HepG2 (cell line): ENCODE data around the gene NBPF1. TPM values are rescaled to one million over a fixed set of nuclear protein-coding genes. Genes with fewer than 3 reads are reported as not detected.
A peak's percentile ranks its signal among the peaks of the same experiment; 100 is the strongest.

Experiments used
- BORCS8-MEF2B ChIP-seq: sonication (generic); formaldehyde crosslinking; IDR thresholded peaks from 2 replicates; pipeline ENCODE4 v1.8.0; 2022; ENCODE audit warnings: mild to moderate bottlenecking, missing genetic modification reagents
- CBX5 ChIP-seq: sonication (generic); formaldehyde crosslinking; IDR thresholded peaks from 2 replicates; pipeline ENCODE4 v1.4.0; 2020; ENCODE audit warnings: missing genetic modification reagents, borderline replicate concordance
- DBP ChIP-seq: sonication (generic); formaldehyde crosslinking; IDR thresholded peaks from 2 replicates; pipeline ENCODE4 v1.4.0; 2020; ENCODE audit warnings: missing genetic modification reagents; ENCODE audit errors: not compliant biosample characterization
- ELF3 ChIP-seq: IDR thresholded peaks from 2 replicates; pipeline ENCODE4 v1.6.1; 2016; ENCODE audit warnings: missing genetic modification reagents, missing compliant biosample characterization
- ETV5 ChIP-seq: IDR thresholded peaks from 2 replicates; pipeline ENCODE4 v1.6.1; 2018; ENCODE audit warnings: missing biosample characterization, missing genetic modification reagents, inconsistent platforms, borderline replicate concordance
- KLF16 ChIP-seq, 2 experiments: sonication (generic) in 1 of 2; formaldehyde crosslinking in 1 of 2; IDR thresholded peaks; 2 replicates each; pipeline versions ENCODE4 v1.6.1 to v1.8.0; 2016 to 2023; ENCODE audit warnings: missing genetic modification reagents in 2 of 2, missing compliant biosample characterization in 1 of 2
- MTF2 ChIP-seq: sonication (generic); formaldehyde crosslinking; IDR thresholded peaks from 2 replicates; pipeline ENCODE4 v1.5.0; 2020; ENCODE audit warnings: missing genetic modification reagents, borderline replicate concordance
- NFE2L2 ChIP-seq: fragments of 150-350 bp; IDR thresholded peaks from 2 replicates; pipeline ENCODE4 v1.6.1; 2014; ENCODE audit warnings: low read length
- PATZ1 ChIP-seq: sonication (generic); formaldehyde crosslinking; IDR thresholded peaks from 2 replicates; pipeline ENCODE4 v1.4.0; 2020; ENCODE audit warnings: missing genetic modification reagents
- SALL1 ChIP-seq: sonication (generic); formaldehyde crosslinking; IDR thresholded peaks from 2 replicates; pipeline ENCODE4 v1.8.0; 2022; ENCODE audit warnings: mild to moderate bottlenecking, missing genetic modification reagents
- SIX4 ChIP-seq: sonication (generic); formaldehyde crosslinking; IDR thresholded peaks from 2 replicates; pipeline ENCODE4 v1.4.0; 2020; ENCODE audit warnings: missing genetic modification reagents
- TBX3 ChIP-seq: fragments of 450-650 bp; IDR thresholded peaks from 2 replicates; pipeline ENCODE4 v1.6.1; 2017; ENCODE audit warnings: antibody characterized with exemption, mild to moderate bottlenecking, inconsistent platforms, borderline replicate concordance
- TERF1 ChIP-seq: sonication (generic); formaldehyde crosslinking; IDR thresholded peaks from 2 replicates; pipeline ENCODE4 v1.8.0; 2022; ENCODE audit warnings: mild to moderate bottlenecking, missing genetic modification reagents, moderate library complexity
- TFDP2 ChIP-seq: sonication (generic); formaldehyde crosslinking; IDR thresholded peaks from 2 replicates; pipeline ENCODE4 v1.4.0; 2020; ENCODE audit warnings: missing genetic modification reagents
- ZBTB3 ChIP-seq: sonication (generic); formaldehyde crosslinking; IDR thresholded peaks from 2 replicates; pipeline ENCODE4 v1.4.0; 2020; ENCODE audit warnings: low read depth, mild to moderate bottlenecking, moderate library complexity, missing genetic modification reagents, borderline replicate concordance
- ZBTB37 ChIP-seq: sonication (generic); formaldehyde crosslinking; IDR thresholded peaks from 2 replicates; pipeline ENCODE4 v1.4.0; 2020; ENCODE audit warnings: mild to moderate bottlenecking, missing genetic modification reagents
- ZNF562 ChIP-seq: sonication (generic); formaldehyde crosslinking; IDR thresholded peaks from 2 replicates; pipeline ENCODE4 v1.8.0; 2022; ENCODE audit warnings: missing genetic modification reagents, borderline replicate concordance
- ZNF569 ChIP-seq: sonication (generic); formaldehyde crosslinking; IDR thresholded peaks from 2 replicates; pipeline ENCODE4 v1.5.0; 2020; ENCODE audit warnings: mild to moderate bottlenecking, missing genetic modification reagents, moderate library complexity, borderline replicate concordance
- ZNF629 ChIP-seq: sonication (generic); formaldehyde crosslinking; conservative IDR thresholded peaks from 2 replicates; pipeline ENCODE4 v1.5.0; 2020; ENCODE audit warnings: missing genetic modification reagents
- polyA plus RNA-seq, 8 experiments: library from polyadenylated mRNA; depleted of rRNA in 3 of 8; stranded (reverse) in 7 of 8; unstranded in 1 of 8; fragments of >200 nt; fragmentation: Illumina TruSeq in 4 of 8; extraction: Trizol in 4 of 8; gene quantifications; 2 replicates each; pipeline versions ENCODE4 v1.2.1 to v1.2.3, GENCODE V29; 2011 to 2016; ENCODE audit warnings: low read depth in 4 of 8, missing spikeins in 1 of 8, mixed read lengths in 1 of 8; ENCODE audit not compliant: insufficient read depth in 1 of 8
- total RNA-seq, 5 experiments: library from RNA; depleted of rRNA; stranded (reverse); fragments of >200 nt; fragmentation: Illumina TruSeq; extraction: Trizol; gene quantifications; 2 replicates each; pipeline ENCODE4 v1.2.3, GENCODE V29; 2016; ENCODE audit warnings: low read depth in 1 of 5

The NBPF1 gene
- total and polyA plus RNA-seq, 2 of the 13 experiments (the other 11 are each of a cell fraction or from before 2014, with no cell fraction given), result 30.3 to 35.6 TPM

GRCh38 chr1:16625497-16626408 lies 12.4 kb upstream of the NBPF1 start (continued):
- no peak for TF ChIP-seq SALL1 (CRISPR knock-in tag)
- TF ChIP-seq DBP, result no peak
- no peak for TF ChIP-seq ELF3
- TF ChIP-seq ZBTB3, result no peak
- no peak for TF ChIP-seq ZNF569 (CRISPR knock-in tag)
- no peak for TF ChIP-seq SIX4
- TF ChIP-seq TERF1 (CRISPR knock-in tag), result no peak
- TF ChIP-seq TBX3, result 0 out of 2 replicates have a peak, but pooled peaks have one; percentile 7
- TF ChIP-seq NFE2L2, result no peak
- no peak for TF ChIP-seq ZBTB37 (CRISPR knock-in tag)
- no peak for TF ChIP-seq BORCS8-MEF2B (CRISPR knock-in tag)
- no peak for TF ChIP-seq TFDP2 (CRISPR knock-in tag)
- 0 out of 2 replicates have a peak, but pooled peaks have one; percentile 28 for TF ChIP-seq CBX5 (CRISPR knock-in tag)
- TF ChIP-seq ZNF629 (CRISPR knock-in tag), result no peak
- TF ChIP-seq MTF2, result no peak
- TF ChIP-seq KLF16 (CRISPR knock-in tag; IDR thresholded peaks at IDR 0.05), result no peak
- peak; percentile 10; the same call in 1 of the 2 replicates for TF ChIP-seq ETV5 (CRISPR knock-in tag)
- no peak for TF ChIP-seq ZNF562
- TF ChIP-seq PATZ1, result no peak
